GM12878 (cell line): ENCODE measurements around the gene TH. TPM values are rescaled to one million over a fixed set of nuclear protein-coding genes. Genes with fewer than 3 reads are reported as not detected.

ENCODE experiments used
- ATAC-seq: fragments of 200-7000 bp; cut with Tn5 transposase; 3 replicates; pipeline ENCODE4 v1.9.1; 2020; ENCODE audit warnings: mild to moderate bottlenecking, moderate library complexity
- BruUV-seq: library from RNA; stranded (reverse); fragments of 400-500 nt; replicated peaks from 2 replicates; lab custom pipeline; 2021; lab: Mats Ljungman, UMichigan
- CTCF ChIA-PET: fragments of 300-600 bp; sonication (Branson Sonifier 250); formaldehyde crosslinking; extraction: SDS; loops from one replicate; lab custom pipeline; 2021; ENCODE audit warnings: inconsistent platforms; lab: Yijun Ruan, JAX
- POLR2A ChIA-PET: fragments of 350-600 bp; formaldehyde crosslinking; extraction: SDS; loops from one replicate; lab custom pipeline; 2021; ENCODE audit warnings: inconsistent platforms; lab: Charles Lee
- RAD21 ChIA-PET: fragments of 300-600 bp; sonication (Branson Sonifier 250); formaldehyde crosslinking; loops from one replicate; lab custom pipeline; 2023; ENCODE audit warnings: antibody characterized with exemption; ENCODE audit not compliant: unreplicated experiment; lab: Charles Lee
- SMC1A ChIA-PET: fragments of 300-600 bp; sonication (Branson Sonifier 250); formaldehyde crosslinking; loops from one replicate; lab custom pipeline; 2023; ENCODE audit not compliant: unreplicated experiment, uncharacterized antibody; lab: Charles Lee
- DNase-seq: peaks from one replicate; pipeline ENCODE4 v3.0.0-alpha.2; 2011; ENCODE audit warnings: low read depth, low spot score
- FAIRE-seq: peaks from 3 replicates; lab custom pipeline; 2011; peaks lifted over from hg19 to GRCh38; lab: Jason Lieb, UNC
- H2AFZ ChIP-seq: 2 replicates; pipeline ENCODE4 v1.6.0; 2011; ENCODE audit warnings: low read depth, low read length, control low read depth; ENCODE audit not compliant: control insufficient read depth
- H3K27ac ChIP-seq: 2 replicates; pipeline ENCODE4 v1.5.1; 2011; ENCODE audit warnings: control low read depth; ENCODE audit not compliant: control insufficient read depth, insufficient read depth
- H3K27me3 ChIP-seq, 2 experiments: replicated peaks in 1 of 2; 2 replicates each; pipeline versions ENCODE4 v1.6.0 to v1.6.1; 2011; ENCODE audit warnings: low read length in 1 of 2; ENCODE audit not compliant: control insufficient read depth in 2 of 2, insufficient read depth in 2 of 2
- H3K36me3 ChIP-seq, 2 experiments: 2 replicates each; pipeline ENCODE4 v1.5.1; 2011; ENCODE audit warnings: low read length in 1 of 2; ENCODE audit not compliant: control insufficient read depth in 2 of 2, insufficient read depth in 2 of 2
- H3K4me1 ChIP-seq: 2 replicates; pipeline ENCODE4 v1.6.1; 2011; ENCODE audit warnings: mild to moderate bottlenecking, low read length, moderate library complexity, mixed read lengths; ENCODE audit not compliant: control insufficient read depth, insufficient read depth
- H3K4me2 ChIP-seq: 2 replicates; pipeline ENCODE4 v1.6.0; 2011; ENCODE audit warnings: control low read depth; ENCODE audit not compliant: control insufficient read depth, insufficient read depth
- H3K4me3 ChIP-seq: fragments of 200-600 bp; sonication (generic); 2 replicates; pipeline ENCODE4 v1.5.1; 2016
- H3K79me2 ChIP-seq: 2 replicates; pipeline ENCODE4 v1.6.0; 2011; ENCODE audit warnings: low read length; ENCODE audit not compliant: control insufficient read depth, insufficient read depth
- H3K9ac ChIP-seq: 2 replicates; pipeline ENCODE4 v1.8.0; 2011; ENCODE audit warnings: low read length, control low read depth, mixed read lengths; ENCODE audit not compliant: control insufficient read depth, insufficient read depth
- H3K9me3 ChIP-seq: replicated peaks from 3 replicates; pipeline ENCODE4 v1.5.1; 2011; ENCODE audit warnings: mild to moderate bottlenecking, low read length; ENCODE audit not compliant: control insufficient read depth, insufficient read depth
- H4K20me1 ChIP-seq: 2 replicates; pipeline ENCODE4 v1.6.0; 2011; ENCODE audit not compliant: control insufficient read depth, insufficient read depth
- NR2C2 ChIP-seq: IDR thresholded peaks from 2 replicates; pipeline ENCODE4 v1.6.1; 2011; ENCODE audit warnings: borderline replicate concordance, low read depth; ENCODE audit not compliant: control insufficient read depth, insufficient read length
- TCF3 ChIP-seq: IDR thresholded peaks from 2 replicates; pipeline ENCODE4 v1.6.1; 2012; ENCODE audit warnings: low read depth, mild to moderate bottlenecking, low read length, borderline replicate concordance; ENCODE audit not compliant: insufficient read depth
- WRNIP1 ChIP-seq: IDR thresholded peaks from 2 replicates; pipeline ENCODE4 v1.6.1; 2011; ENCODE audit warnings: low read depth, low read length, improper control_type of control experiment, borderline replicate concordance
- WGBS: methylation state at CpG from one replicate; pipeline ENCODE4 v1.1.6; 2016; ENCODE audit warnings: low lambda C conversion rate; ENCODE audit not compliant: insufficient replicate concordance, insufficient coverage; ENCODE audit errors: missing lambda C conversion rate; 5-methylcytosine and 5-hydroxymethylcytosine counted together
- in situ Hi-C: fragments of 300-500 bp; cut with MboI; formaldehyde crosslinking; loops from 9 replicates; pipeline ENCODE4 v1.14.3; 2018; ENCODE audit warnings: mixed read lengths
- intact Hi-C: fragments of 100-400 bp; cut with micrococcal nuclease; formaldehyde crosslinking; loops from one replicate; pipeline ENCODE4 v1.14.2; 2022; ENCODE audit not compliant: unreplicated experiment
- polyA plus RNA-seq, 11 experiments: library from polyadenylated mRNA; depleted of rRNA in 4 of 11; unstranded in 6 of 11; stranded (reverse) in 5 of 11; fragments of >200 nt; fragmentation: Nextera tagmentation in 4 of 11; fragmentation: Illumina TruSeq in 1 of 11; extraction: Ambion mirVana in 4 of 11; extraction: Trizol in 1 of 11; gene quantifications; 1 replicate in 1 of 11; 2 replicates in 10 of 11; pipeline versions ENCODE4 v1.2.1 to v1.2.3, GENCODE V29; 2011 to 2016; ENCODE audit warnings: inconsistent platforms in 2 of 11, missing spikeins in 2 of 11, low read depth in 1 of 11
- total RNA-seq, 4 experiments: library from RNA; depleted of rRNA in 3 of 4; stranded (reverse); fragments of >200 nt in 3 of 4; fragmentation: Illumina TruSeq in 1 of 4; extraction: Trizol in 1 of 4; gene quantifications; 2 replicates each; pipeline versions ENCODE4 v1.2.1 to v1.2.3, GENCODE V29; 2013 to 2021
- TF ChIP-seq, protein P1 (sequence below): IDR thresholded peaks from 2 replicates; pipeline ENCODE4 v1.6.1; 2011; ENCODE audit warnings: borderline replicate concordance, low read depth, mild to moderate bottlenecking, moderate library complexity, low read length; ENCODE audit not compliant: insufficient read depth, poor library complexity, severe bottlenecking

Gene TH
- total and polyA plus RNA-seq, 10 of the 15 experiments (the other 5 are each of a cell fraction or from before 2014, with no cell fraction given): not detected

- intact Hi-C loops: no loop called here
- FAIRE-seq: no peak
- Histone ChIP-seq H3K27ac (no peak overlapping the region), H3K4me3 (no peak overlapping the region)
- SMC1A ChIA-PET: no interaction called here
- TF ChIP-seq NR2C2: peak; percentile 36
- no peak for TF ChIP-seq WRNIP1
- TF ChIP-seq TCF3: peak; percentile 42; the same call in 1 of the 2 replicates
- TF ChIP-seq, protein P1, sequence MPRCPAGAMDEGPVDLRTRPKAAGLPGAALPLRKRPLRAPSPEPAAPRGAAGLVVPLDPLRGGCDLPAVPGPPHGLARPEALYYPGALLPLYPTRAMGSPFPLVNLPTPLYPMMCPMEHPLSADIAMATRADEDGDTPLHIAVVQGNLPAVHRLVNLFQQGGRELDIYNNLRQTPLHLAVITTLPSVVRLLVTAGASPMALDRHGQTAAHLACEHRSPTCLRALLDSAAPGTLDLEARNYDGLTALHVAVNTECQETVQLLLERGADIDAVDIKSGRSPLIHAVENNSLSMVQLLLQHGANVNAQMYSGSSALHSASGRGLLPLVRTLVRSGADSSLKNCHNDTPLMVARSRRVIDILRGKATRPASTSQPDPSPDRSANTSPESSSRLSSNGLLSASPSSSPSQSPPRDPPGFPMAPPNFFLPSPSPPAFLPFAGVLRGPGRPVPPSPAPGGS: peak; percentile 86
- TF ChIP-seq, all 136 proteins: peak for 3
- Histone ChIP-seq H3K9me3 (no peaks in the 10 kb centered on the region), H3K27me3 (peaks cover 0 to 5% of the 10 kb centered on the region in 2 experiments; a peak in 1 of 4 replicates), H3K36me3 (no peaks in the 10 kb centered on the region), H3K9ac (no peak overlapping the region), H2AFZ (no peak overlapping the region), H4K20me1 (no peaks in the 10 kb centered on the region), H3K79me2 (no peaks in the 10 kb centered on the region), H3K4me1 (no peaks in the 10 kb centered on the region), H3K4me2 (no peak overlapping the region)
- in situ Hi-C loops: no loop called here
- ATAC-seq (no peak), DNase-seq (no peak)
- POLR2A ChIA-PET: no interaction called here
- no TSS peak for BruUV-seq
- WGBS: 70% methylated on average over 28 of the region's 28 CpGs
- RAD21 ChIA-PET: no interaction called here
- CTCF ChIA-PET: no interaction called here
Observed at GRCh38 chr11:2131371-2132236, 40.0 kb downstream of the TH start.
